Small intestine (tissue), 7 donors: ENCODE results near the gene PLEKHG4B. TPM values are rescaled to one million over a fixed set of nuclear protein-coding genes. Genes with fewer than 3 reads are reported as not detected.

Experiments used
- DNase-seq, 2 donors: peaks; one replicate each; pipeline versions ENCODE4 v3.0.0 to v3.0.0-alpha.2; 2013
- FAIRE-seq: peaks from 2 replicates; lab custom pipeline; 2012; peaks lifted over from hg19 to GRCh38; lab: Jason Lieb, UNC
- H3K27ac ChIP-seq, 3 donors: one replicate each; pipeline ENCODE4 v1.5.1; 2013; ENCODE audit warnings: low read length in 2 of 3, mild to moderate bottlenecking in 2 of 3, control low read depth in 1 of 3, inconsistent platforms in 1 of 3, low read depth in 1 of 3, moderate library complexity in 1 of 3
- H3K27me3 ChIP-seq, 3 donors: one replicate each; pipeline ENCODE4 v1.6.1; 2013; ENCODE audit warnings: low read length in 3 of 3, inconsistent platforms in 1 of 3; ENCODE audit not compliant: control insufficient read depth in 3 of 3, insufficient read depth in 3 of 3
- H3K36me3 ChIP-seq, 3 donors: one replicate each; pipeline ENCODE4 v1.6.1; 2013; ENCODE audit warnings: low read length in 3 of 3, inconsistent platforms in 1 of 3, low read depth in 1 of 3, mild to moderate bottlenecking in 1 of 3, moderate library complexity in 1 of 3; ENCODE audit not compliant: control insufficient read depth in 3 of 3, insufficient read depth in 2 of 3
- H3K4me1 ChIP-seq, 3 donors: one replicate each; pipeline ENCODE4 v1.6.1; 2013; ENCODE audit warnings: low read length in 2 of 3, inconsistent platforms in 1 of 3, low read depth in 1 of 3, mild to moderate bottlenecking in 1 of 3, moderate library complexity in 1 of 3; ENCODE audit not compliant: control insufficient read depth in 3 of 3, insufficient read depth in 2 of 3
- H3K4me3 ChIP-seq, 3 donors: one replicate each; pipeline ENCODE4 v1.5.1; 2013; ENCODE audit warnings: low read length in 3 of 3, control low read depth in 1 of 3, inconsistent platforms in 1 of 3, low read depth in 1 of 3, mild to moderate bottlenecking in 1 of 3, moderate library complexity in 1 of 3
- H3K9me3 ChIP-seq, 2 donors: one replicate each; pipeline ENCODE4 v1.6.1; 2013; ENCODE audit warnings: low read depth in 1 of 2, low read length in 1 of 2; ENCODE audit not compliant: control insufficient read depth in 2 of 2, insufficient read depth in 1 of 2
- WGBS, 3 donors: extraction: QIAGEN DNeasy Blood & Tissue Kit; methylation state at CpG; one replicate each; pipeline ENCODE4 v1.1.7; 2013; 5-methylcytosine and 5-hydroxymethylcytosine counted together
- polyA plus RNA-seq, 4 donors: library from polyadenylated mRNA; stranded (reverse) in 3 of 4; unstranded in 1 of 4; fragments of 200-250 nt in 3 of 4; fragments of 120-200 nt in 1 of 4; gene quantifications; one replicate each; pipeline versions ENCODE4 v1.2.1 to v1.2.3, GENCODE V29; 2013
- donor health status: healthy with polysubstance abuse.
- donor health status: control.
- donor health status: control.
- donor health status: Bipolar disorder and iron deficiency.
- donor health status: healthy.

PLEKHG4B gene
- polyA plus RNA-seq, 4 donors = 0.01 to 0.44 TPM; not detected in 2

- WGBS, 3 donors = 67 to 74% (median 70%) methylated on average over 6 to 13 of the region's 13 CpGs
- Histone ChIP-seq H3K27me3 (peaks cover 0 to 4% (median 3%) of the 10 kb centered on the region in 3 donors), H3K9me3 (no peaks in the 10 kb centered on the region), H3K4me1 (no peaks in the 10 kb centered on the region), H3K36me3 (no peaks in the 10 kb centered on the region), H3K27ac (no peak overlapping the region), H3K4me3 (no peak overlapping the region)
- DNase-seq (no peak), FAIRE-seq (no peak)
Observed at GRCh38 chr5:83029-83428, 8.9 kb upstream of the PLEKHG4B start.

- Histone ChIP-seq H3K27me3 (peaks cover 0 to 11% (median 0%) of the 10 kb centered on the region in 3 donors), H3K36me3 (no peaks in the 10 kb centered on the region), H3K4me1 (no peaks in the 10 kb centered on the region), H3K27ac (no peak overlapping the region), H3K9me3 (no peaks in the 10 kb centered on the region), H3K4me3 (no peak overlapping the region)
- DNase-seq (no peak), FAIRE-seq (no peak)
- WGBS, 3 donors = 81 to 89% (median 85%) methylated on average over 20 to 22 of the region's 22 CpGs
Observed at GRCh38 chr5:85334-85995, 6.5 kb upstream of the PLEKHG4B start.

- Histone ChIP-seq H3K4me1 (peaks cover 0 to 3% (median 0%) of the 10 kb centered on the region in 3 donors), H3K27ac (no peak overlapping the region), H3K36me3 (no peaks in the 10 kb centered on the region), H3K4me3 (no peak overlapping the region), H3K9me3 (no peaks in the 10 kb centered on the region), H3K27me3 (peaks cover 4 to 19% (median 17%) of the 10 kb centered on the region in 3 donors)
- DNase-seq (no peak), FAIRE-seq (no peak)
- 81 to 86% (median 85%) methylated on average over 15 to 17 of the region's 17 CpGs for WGBS, 3 donors
Observed at GRCh38 chr5:89337-90286, 2.4 kb upstream of the PLEKHG4B start.

- FAIRE-seq (no peak), DNase-seq (peak in 1 of 2 donors; percentile 16)
- H3K4me3 ChIP-seq = no peak overlapping the region
- H3K27ac ChIP-seq = no peak overlapping the region
- H3K4me1 ChIP-seq = peaks cover 0 to 3% (median 0%) of the 10 kb centered on the region in 3 donors
- H3K27me3 ChIP-seq = peaks cover 4 to 19% (median 18%) of the 10 kb centered on the region in 3 donors
- 25 to 49% (median 35%) methylated on average over 18 of the region's 18 CpGs for WGBS, 3 donors
- H3K36me3 ChIP-seq = no peaks in the 10 kb centered on the region
- no peaks in the 10 kb centered on the region for H3K9me3 ChIP-seq
Observed at GRCh38 chr5:90590-91547, 1.1 kb upstream of the PLEKHG4B start.

- Histone ChIP-seq H3K36me3 (no peaks in the 10 kb centered on the region), H3K27me3 (peaks cover 4 to 19% (median 19%) of the 10 kb centered on the region in 3 donors), H3K27ac (no peak overlapping the region), H3K9me3 (no peaks in the 10 kb centered on the region), H3K4me1 (peaks cover 0 to 3% (median 0%) of the 10 kb centered on the region in 3 donors), H3K4me3 (no peak overlapping the region)
- no peak for DNase-seq
- FAIRE-seq = no peak
- WGBS, 3 donors = 14 to 15% (median 14%) methylated on average over 22 to 37 of the region's 37 CpGs
Observed at GRCh38 chr5:92401-93220, 643 bp downstream of the PLEKHG4B start.

GRCh38 chr5:93221-93980 is 1.4 kb downstream of the PLEKHG4B start:
- H3K4me1 ChIP-seq = peaks cover 0 to 3% (median 0%) of the 10 kb centered on the region in 3 donors
- H3K4me3 ChIP-seq = no peak overlapping the region
- H3K27ac ChIP-seq = no peak overlapping the region
- H3K27me3 ChIP-seq = peaks cover 4 to 19% (median 19%) of the 10 kb centered on the region in 3 donors
- FAIRE-seq = no peak
- no peak for DNase-seq
- 81 to 90% (median 82%) methylated on average over 15 of the region's 15 CpGs for WGBS, 3 donors
- H3K36me3 ChIP-seq = no peaks in the 10 kb centered on the region
- no peaks in the 10 kb centered on the region for H3K9me3 ChIP-seq
